NCI-H187 (cell line): Measurements from ENCODE around the gene PLIN4.

Experiments
- DNase-seq, 2 experiments: peaks; one replicate each; lab custom pipeline; 2025; lab: John Stamatoyannopoulos, UW

Gene PLIN4

DNA sequence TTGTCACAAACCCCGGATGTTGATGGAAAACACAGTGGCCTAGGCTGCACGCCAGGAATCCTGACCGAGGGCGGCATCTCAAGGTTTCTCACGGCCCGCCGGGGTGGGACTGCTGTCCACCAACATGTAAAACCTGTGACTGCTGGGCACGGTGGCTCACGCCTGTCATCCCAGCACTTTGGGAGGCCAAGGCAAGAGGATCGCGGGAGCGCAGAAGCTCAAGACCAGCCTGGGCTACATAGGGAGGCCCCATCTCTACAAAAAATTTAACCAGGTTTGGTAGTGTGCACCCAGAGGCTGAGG lies 11.2 kb downstream of the PLIN4 start:
- DNase-seq: no peak

DNA sequence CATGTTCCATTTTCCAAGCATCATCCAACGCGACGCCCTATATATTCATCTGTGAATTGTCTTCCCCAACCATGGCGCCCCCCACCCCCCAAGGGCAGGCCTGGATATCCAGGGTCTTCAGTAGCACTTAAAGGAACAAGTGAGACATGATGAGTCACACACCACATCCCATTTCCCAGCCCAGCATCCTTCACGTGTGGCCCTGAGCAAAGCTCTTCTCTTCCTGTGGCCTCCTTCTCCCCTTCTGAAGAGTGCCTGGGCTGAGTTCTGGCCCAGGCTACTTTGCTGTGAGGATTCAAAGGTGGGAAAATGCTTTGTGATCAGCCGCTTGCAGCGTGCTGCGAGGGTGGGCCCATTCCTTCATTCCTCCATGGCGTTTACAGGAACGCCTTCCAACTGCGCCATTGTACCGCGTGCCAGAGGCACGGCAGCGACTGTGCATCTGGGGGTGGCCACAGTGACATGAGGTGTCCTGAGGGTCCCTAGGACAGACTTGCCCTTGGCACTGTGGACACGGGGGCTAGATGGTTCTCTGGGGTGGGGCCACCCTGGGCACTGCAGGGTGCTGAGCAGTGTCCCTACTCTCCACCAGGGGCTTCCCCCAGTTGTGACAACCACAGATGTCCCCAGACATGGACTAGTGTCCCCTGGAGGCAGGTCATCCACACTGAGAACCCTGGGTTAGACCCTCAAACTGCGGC lies 11.7 kb downstream of the PLIN4 start:
- DNase-seq: no peak

DNA sequence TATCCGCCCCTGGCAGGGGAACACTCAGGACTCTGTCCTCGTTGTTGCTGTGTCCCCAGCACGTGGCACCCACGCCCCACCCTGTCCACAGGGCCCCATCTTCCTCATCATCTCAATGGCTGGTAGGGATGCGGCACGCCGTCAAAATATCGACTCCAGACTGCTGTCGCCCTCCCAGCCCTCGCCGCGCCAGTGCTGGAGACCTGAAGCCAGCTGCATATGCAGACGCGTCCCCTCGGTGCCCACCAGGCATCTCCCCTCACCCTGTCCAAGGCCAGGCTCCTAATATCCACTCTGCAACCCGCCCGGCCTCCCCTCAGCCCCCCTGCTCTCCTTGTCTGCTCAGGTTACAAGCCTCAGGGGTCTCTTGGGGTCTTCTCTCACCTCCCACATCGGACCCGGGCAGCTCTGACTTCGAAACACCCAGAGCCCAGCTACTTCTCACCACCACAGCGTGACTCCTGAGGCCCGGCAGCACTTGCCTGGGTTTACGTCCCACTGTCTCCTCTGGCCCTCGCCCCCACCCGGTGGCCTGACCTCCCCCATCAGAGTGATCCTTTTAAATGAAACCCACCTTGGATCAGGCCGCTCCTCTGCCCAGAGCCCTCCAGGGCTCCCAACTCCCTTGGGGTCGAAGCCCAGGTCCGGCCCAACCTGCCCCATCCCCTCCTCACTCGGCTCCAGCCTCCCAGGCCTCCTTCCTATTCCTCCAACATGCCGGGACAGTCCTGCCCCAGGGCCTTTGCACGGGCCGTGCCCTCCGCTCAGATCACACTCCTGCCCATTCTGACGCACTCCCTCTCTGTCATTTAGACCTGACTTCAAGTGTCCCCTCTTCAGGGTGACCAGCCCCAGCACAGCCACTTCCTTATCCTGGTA lies 12.5 kb downstream of the PLIN4 start:
- DNase-seq: no peak

DNA sequence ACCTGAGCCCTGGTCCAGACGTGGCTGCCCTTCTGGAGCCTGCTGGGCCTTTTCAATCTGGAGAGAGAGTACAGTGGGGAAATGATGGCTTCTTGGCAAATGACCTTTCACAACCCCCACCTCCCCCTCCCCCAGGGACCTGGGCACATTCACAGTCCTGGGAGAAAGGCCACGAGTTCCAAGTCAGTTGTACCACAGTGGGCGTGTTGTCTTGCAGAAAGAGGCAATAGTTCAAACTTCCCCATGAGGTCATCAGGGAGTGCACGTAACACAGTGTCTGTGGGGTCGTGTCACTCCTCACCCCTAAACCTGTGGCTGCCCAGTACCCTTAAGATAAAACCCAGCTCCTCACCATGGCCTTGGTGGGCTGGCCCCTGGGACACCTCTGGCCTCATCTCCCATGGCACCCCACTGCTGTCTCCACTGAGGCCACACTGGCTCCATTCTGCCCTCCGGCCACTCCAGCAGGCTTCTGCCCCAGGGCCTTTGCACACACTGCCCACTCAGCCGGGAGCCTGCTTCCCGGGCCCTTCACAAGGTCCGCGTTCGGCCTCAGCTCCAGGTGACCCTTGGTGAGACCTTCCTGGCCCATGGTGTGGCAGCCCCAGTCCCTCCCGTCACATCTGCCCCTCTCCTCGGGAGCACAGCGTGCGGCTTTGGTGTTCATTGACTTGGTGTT lies 13.3 kb downstream of the PLIN4 start:
- no peak for DNase-seq

DNA sequence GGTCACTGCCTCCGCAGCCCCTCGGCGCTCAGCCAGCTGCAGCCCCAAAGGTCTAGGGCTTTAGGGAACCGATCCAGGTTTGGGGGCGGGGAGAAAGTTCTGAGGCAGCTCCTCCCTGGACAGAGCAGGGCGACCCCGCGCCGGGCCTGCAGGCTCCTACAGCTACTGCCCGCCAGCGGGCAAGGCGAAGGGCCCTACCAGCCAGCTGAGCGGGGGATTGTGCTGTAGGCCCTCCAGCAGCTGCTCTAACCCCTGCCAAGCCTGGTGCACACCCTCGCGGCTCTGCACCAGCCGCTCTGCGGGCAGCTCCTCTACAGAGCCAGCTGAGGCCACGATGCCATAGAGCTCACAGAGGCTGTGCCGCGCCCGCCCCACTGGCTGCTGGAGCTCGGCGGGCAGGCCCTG lies 14.0 kb downstream of the PLIN4 start:
- DNase-seq: no peak

DNA sequence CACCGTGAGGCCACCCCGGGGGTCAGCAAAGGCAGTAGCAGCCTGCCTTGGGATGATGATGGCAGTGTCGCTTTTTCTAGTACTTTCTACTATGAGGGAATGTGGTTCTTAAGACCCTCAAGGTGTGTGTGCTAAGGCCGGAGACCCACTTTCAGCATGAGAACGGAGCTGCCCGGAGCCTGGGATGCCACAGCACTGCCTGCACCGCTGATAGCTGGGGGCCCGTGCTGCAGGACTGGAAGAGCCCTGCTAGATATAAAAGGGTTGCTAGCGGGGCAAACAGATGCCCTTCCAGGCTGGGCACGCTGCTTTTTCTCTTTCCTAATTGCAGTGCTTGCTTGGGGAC lies 14.5 kb downstream of the PLIN4 start:
- DNase-seq: no peak

DNA sequence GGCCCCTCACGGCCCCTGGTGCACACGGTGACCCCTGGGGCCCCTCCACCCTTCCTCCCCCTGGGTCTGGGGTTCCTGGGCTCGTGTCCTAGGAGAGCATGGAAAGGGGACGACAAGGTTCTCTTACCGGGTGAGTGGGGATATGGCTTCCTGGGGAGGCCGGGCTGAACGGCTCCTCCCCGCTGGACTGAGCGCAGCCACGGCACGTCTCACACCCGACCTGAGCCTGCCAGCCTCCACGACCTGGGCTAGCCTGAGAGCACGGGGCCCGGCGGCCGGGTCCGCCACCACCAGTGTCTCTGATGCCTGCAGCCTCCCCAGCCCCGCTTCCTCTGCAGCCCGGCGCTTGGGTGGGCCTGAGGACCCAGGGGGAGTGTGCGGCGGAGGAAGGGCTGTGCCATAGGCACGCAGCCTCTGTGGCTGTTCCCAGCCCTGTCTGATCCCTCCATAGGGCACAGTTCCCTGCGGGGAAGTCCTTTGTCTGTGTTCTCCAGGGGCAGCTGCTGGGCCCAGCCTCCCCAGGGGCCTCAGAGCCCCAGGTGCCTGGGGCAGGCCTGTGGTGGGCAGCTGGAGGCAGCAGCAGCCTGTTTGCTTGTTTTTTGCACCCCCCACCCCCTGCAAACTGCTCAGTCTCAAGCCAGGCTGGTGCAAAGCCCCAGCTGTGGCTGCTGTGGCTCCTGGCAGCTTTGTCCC lies 15.0 kb downstream of the PLIN4 start:
- DNase-seq: no peak

DNA sequence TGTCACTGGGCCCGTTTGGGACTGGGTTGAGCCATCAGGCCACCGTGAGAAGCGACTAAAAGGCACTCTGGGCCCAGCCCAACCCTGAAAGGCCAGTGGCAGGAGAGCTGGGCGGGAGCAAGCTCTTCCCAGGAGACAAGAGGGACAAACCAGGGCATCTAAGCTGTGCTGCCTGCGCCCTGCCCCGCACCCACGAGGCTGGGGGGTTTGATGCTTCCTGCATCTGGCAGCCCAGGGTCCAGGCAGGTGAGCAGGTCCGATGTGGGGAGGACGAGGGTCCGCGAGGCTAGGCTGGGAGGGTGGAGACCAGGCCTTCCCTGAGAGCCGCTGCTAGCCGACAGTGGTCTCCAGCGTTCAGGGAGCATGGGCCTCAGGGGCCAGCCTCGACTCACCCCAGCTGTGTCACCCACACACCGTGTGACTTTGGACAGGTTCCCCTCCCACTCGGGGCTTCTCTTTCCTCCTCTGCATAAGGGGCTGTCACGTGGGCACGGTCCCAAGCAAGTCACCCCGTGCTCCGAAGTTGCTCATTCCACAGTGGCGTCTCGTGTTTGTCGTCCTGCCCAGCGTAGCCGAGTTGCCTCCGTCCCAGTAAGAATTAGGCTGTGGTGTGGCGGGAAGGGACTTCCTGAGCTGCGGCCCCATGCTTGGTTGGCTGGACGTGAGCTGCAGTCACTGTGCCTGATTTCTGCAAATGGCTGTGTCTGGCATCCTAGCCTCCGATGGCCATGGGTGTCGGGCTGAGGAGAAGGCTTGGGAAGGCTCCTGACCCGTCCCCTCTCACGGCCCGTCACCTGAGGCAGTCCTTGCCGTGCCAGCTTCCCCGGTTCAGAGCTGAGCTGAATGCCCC lies 15.8 kb downstream of the PLIN4 start:
- no peak for DNase-seq

DNA sequence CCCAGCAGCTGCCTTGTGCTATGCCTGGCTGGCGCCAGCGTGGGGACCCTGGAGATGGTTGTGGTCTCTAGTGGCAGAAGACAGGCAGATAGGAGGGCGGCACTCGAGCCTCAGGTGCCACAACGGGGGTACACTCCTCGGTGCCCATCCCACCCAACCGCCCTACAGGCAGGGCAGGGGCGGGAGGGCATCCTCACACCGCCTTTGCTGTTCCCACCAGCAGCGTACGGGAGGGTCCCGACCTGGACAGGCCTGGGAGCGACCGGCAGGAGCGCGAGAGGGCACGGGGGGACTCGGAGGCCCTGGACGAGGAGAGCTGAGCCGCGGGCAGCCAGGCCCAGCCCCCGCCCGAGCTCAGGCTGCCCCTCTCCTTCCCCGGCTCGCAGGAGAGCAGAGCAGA lies 16.6 kb downstream of the PLIN4 start:
- no peak for DNase-seq

DNA sequence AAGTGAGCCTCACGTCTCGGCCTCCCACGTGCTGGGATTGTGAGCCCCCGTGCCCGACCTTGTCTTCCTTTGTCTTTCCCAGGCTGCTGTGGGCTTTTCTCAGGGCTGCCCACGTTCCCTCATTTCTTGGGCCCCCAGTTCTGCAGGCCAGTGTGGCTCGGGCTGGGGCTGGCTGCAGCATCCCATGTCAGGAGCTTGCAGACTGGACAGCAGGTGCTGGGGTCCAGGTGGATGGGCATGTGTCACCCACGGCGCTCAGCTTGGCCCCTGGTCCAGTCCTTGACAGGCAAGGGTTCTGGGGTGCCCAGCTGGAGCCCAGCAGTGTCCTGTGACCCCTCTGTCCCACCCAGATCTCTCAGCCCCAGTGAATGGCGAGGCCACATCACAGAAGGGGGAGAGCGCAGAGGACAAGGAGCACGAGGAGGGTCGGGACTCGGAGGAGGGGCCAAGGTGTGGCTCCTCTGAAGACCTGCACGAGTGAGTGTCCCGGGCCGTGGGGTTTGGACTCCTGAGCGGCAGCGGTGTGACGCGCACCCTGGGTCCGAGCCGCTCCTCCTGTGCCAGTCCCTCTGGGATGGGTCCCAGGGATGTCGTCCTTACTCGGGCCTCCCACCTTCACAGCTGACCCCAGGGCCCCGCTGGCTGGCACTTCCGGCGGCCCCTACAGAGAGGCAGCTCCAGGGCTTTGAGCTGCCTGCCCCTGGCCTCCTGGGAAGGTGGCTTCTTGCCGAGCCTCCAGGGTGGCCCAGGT lies 17.3 kb downstream of the PLIN4 start:
- DNase-seq: no peak

DNA sequence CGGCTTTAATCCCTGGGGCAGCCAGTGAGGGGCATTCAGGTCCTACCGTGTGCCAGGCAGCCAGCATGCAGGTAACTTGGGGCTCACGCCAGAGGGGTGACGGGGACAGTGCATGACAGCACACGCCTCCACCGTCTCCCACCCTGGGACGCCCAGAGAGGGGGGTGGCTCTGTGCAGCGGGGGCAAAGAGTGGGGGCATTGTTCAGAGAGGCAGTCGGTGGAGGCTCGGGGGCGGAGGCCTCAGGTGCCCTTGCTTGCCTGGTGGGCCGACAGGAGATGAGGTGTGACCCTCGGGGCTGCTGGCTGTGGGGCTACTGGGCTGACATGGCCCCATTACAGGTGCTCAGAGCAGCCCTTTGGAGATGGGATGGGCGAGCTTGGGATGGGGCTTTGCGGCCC lies 18.4 kb downstream of the PLIN4 start:
- no peak for DNase-seq

DNA sequence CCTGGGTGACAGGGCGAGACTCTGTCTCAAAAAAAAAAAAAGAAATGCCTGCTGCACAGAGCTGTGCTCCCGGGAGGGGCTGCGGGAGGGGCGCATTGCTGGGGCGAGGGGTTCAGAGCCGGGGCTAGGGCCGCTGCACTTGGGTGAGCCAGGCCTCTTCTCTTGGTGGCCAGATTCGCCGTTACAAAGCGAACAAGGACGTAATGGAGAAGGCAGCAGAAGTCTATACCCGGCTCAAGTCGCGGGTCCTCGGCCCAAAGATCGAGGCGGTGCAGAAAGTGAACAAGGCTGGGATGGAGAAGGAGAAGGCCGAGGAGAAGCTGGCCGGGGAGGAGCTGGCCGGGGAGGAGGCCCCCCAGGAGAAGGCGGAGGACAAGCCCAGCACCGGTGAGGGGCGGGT lies 19.0 kb downstream of the PLIN4 start:
- no peak for DNase-seq

DNA sequence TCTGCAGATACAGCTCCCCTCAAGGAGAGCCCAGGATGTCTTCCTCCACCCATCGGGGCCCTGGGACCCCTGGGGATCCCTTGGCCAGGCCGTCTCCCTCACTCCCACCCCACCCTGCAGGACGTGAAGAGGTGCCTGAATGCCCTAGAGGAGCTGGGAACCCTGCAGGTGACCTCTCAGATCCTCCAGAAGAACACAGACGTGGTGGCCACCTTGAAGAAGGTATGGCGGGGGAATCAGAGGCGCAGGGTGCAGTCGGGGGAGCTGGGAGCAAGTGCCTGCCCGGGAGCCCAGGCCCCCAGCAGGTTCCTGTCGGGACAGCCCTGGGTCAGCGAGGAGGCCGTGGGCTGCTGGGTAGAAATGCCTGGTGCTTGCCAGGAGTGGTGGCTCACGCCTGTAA lies 19.6 kb downstream of the PLIN4 start:
- DNase-seq: no peak

DNA sequence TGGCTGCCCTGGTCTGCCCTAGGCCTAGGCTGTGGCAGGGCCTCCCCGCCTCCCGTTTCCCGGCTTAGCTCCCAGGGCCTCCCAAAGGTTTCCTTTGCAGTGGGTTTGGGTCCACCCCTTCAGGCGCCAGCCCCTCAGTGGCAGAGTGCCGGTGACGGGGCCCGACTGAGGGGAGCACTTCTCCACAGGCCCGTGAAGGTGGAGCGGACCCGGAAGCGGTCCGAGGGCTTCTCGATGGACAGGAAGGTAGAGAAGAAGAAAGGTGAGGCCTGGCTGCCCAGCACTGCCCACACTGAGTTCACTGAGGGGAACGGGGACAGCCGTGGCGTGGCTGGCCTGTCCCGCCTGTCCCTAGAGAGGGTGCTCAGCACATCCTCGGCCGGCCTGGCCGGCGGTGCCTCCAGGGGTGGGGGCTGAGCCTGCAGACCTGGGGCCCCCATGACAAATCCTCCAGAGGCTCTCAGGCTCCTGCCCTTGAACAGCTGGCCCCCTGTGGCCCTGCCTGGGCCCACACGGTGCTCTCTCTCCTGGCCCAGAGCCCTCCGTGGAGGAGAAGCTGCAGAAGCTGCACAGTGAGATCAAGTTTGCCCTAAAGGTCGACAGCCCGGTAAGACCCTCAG lies 20.4 kb downstream of the PLIN4 start:
- no peak for DNase-seq

DNA sequence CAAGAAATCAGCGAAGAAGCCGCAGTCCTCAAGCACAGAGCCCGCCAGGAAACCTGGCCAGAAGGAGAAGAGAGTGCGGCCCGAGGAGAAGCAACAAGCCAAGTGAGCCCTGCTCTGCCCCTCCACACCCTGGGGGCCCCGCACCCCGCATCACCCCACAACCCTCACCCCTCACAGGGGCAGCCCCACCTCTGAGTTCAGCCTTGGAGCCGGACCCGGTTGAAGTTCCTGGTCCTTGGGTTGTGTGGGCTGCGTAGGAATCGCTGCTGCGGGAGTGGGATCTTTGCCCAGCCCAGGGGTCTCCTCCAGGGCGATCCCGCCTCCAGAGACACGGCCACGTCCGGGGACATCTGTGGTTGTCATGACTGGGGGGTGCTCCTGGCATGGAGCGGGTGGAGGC lies 22.0 kb downstream of the PLIN4 start:
- DNase-seq: no peak

DNA sequence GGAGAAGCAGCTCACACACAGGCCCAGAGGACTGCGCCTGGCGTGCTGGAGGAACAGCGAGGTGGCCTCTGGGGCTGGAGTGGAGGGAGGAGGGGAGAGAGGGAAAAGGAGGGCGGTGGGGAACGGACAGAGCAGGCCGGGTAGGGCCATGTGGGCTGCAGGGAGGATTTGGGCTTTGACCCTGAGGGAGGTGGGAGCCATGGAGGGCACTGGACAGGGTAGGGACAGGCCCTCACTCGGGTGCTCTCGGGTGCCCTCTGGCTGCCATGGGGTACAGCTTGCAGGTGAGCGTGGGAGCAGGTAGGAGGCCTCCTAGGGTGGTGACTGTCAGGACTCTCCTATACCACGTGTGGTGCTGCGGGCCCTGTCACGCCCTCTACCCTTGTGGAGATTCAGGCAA lies 22.8 kb downstream of the PLIN4 start:
- DNase-seq: no peak

DNA sequence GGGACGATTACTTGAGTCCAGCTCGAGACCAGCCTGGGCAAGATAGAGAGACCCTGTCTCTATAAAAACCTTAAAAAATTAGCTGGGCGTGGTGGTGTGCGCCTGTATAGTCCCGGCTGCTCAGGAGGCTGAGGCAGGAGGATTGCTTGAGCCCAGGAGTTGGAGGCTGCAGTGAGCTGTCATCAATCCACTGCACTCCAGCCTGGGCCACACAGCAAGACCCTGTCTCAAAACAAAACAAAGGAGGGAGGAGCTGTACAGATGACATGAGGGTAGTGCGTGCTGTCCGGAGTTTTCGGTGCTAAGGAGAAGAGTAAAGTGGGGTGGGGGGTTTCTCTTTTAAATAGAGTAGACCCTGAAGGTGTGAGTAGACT lies 23.6 kb downstream of the PLIN4 start:
- DNase-seq: no peak

DNA sequence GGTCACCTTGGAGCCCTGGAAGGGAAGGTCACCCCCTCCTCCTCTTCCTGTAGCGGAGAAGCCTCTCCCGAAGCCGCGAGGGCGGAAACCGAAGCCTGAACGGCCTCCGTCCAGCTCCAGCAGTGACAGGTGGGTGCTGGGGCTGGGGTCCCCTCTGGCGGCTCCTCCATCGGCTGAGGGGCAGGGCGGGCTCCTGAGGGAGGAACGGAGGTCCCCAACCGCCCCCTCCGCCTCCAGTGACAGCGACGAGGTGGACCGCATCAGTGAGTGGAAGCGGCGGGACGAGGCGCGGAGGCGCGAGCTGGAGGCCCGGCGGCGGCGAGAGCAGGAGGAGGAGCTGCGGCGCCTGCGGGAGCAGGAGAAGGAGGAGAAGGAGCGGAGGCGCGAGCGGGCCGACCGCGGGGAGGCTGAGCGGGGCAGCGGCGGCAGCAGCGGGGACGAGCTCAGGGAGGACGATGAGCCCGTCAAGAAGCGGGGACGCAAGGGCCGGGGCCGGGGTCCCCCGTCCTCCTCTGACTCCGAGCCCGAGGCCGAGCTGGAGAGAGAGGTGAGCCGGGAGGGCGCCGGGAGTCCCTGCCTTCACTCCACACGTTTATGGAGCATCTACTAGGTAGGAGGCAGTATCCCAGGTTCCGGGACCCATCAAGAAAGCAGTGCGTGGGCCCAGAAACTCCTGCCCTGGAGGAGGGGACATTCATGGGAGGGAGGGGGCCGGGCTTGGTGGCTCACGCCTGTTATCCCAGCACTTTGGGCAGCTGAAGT lies 24.2 kb downstream of the PLIN4 start:
- DNase-seq: no peak

DNA sequence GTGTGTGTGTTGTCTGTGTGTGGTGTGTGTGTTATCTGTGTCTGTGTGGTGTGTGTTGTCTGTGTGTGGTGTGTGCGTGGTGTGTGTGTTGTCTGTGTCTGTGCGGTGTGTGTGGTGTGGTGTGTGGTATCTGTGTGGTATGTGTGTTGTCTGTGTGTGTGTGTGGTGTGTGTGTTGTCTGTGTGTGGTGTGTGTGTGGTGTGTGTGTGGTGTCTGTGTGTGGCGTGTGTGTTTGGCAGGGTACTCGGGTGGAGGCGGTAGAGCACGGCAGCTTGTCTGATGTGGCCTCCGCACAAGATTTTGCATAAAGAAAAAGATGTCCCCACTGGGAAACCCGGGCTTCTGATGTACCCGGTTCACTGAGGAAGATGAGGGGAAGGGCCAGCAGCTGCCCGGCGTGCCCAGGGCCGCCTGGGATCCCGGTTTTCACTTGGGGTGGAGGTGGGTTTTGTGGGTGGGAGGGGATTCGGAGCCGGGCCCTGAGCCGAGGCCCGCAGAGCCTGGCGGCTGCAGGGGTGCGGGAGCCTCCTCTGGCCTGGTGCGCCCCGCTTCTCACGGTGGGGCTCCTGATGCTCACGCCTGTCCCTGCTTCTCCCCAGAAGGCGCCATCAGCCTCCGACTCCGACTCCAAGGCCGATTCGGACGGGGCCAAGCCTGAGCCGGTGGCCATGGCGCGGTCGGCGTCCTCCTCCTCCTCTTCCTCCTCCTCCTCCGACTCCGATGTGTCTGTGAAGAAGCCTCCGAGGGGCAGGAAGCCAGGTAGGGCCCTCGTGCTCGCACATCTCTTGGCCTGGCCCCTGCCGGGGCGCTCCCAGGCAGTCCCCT lies 25.0 kb downstream of the PLIN4 start:
- no peak for DNase-seq
